RWPE2 (cell line): ENCODE data around the gene CLEC20A.

Experiments
- ATAC-seq: fragments of 200-7000 bp; cut with Tn5 transposase; 3 replicates; pipeline ENCODE4 v1.9.1; 2021; ENCODE audit warnings: low read depth
- DNase-seq: peaks from one replicate; pipeline ENCODE4 v3.0.0-alpha.2; 2020; ENCODE audit warnings: low spot score
- H3K27ac ChIP-seq: fragments of 450-650 bp; 2 replicates; pipeline ENCODE4 v1.5.1; 2017; ENCODE audit warnings: mild to moderate bottlenecking; ENCODE audit not compliant: poor library complexity, severe bottlenecking
- H3K27me3 ChIP-seq: fragments of 250-450 bp; sonication (Bioruptor Pico); 2 replicates; pipeline ENCODE4 v1.5.1; 2021; ENCODE audit warnings: mild to moderate bottlenecking, moderate library complexity; ENCODE audit not compliant: insufficient read depth, poor library complexity, severe bottlenecking
- H3K36me3 ChIP-seq: fragments of 250-450 bp; sonication (Bioruptor Pico); 2 replicates; pipeline ENCODE4 v1.5.1; 2020; ENCODE audit warnings: low read depth, mild to moderate bottlenecking, moderate library complexity
- H3K4me1 ChIP-seq: fragments of 250-450 bp; sonication (Bioruptor Pico); 2 replicates; pipeline ENCODE4 v1.5.1; 2021; ENCODE audit warnings: mild to moderate bottlenecking, moderate library complexity; ENCODE audit not compliant: insufficient read depth, poor library complexity, severe bottlenecking
- H3K4me3 ChIP-seq: fragments of 250-450 bp; sonication (Bioruptor Pico); 2 replicates; pipeline ENCODE4 v1.5.1; 2021; ENCODE audit warnings: mild to moderate bottlenecking, moderate library complexity; ENCODE audit not compliant: severe bottlenecking
- H3K9me3 ChIP-seq: fragments of 250-450 bp; sonication (Bioruptor Pico); 2 replicates; pipeline ENCODE4 v1.5.1; 2021; ENCODE audit warnings: mild to moderate bottlenecking, moderate library complexity; ENCODE audit not compliant: severe bottlenecking
- CTCF ChIP-seq: fragments of 450-650 bp; IDR thresholded peaks from one replicate; pipeline ENCODE4 v1.5.1; 2017; ENCODE audit warnings: mild to moderate bottlenecking, moderate library complexity; ENCODE audit not compliant: poor library complexity, severe bottlenecking

The CLEC20A gene

GRCh38 chr1:178477841-178478240, 18.9 kb downstream of the CLEC20A start:
- H3K9me3 ChIP-seq = no peaks in the 10 kb centered on the region
- no peaks in the 10 kb centered on the region for H3K27me3 ChIP-seq
- no peak overlapping the region for H3K27ac ChIP-seq
- DNase-seq (no peak), ATAC-seq (no peak)
- H3K36me3 ChIP-seq = peaks cover 18% of the 10 kb centered on the region
- no peak for TF ChIP-seq CTCF
- no peaks in the 10 kb centered on the region for H3K4me1 ChIP-seq
- no peak overlapping the region for H3K4me3 ChIP-seq

- H3K27me3 ChIP-seq = no peaks in the 10 kb centered on the region
- no peak for TF ChIP-seq CTCF
These were observed 19.4 kb downstream of the CLEC20A start for GRCh38 chr1:178477373-178477772.

GRCh38 chr1:178472531-178472930, 24.2 kb downstream of the CLEC20A start:
- Histone ChIP-seq H3K36me3 (peaks cover 30% of the 10 kb centered on the region), H3K4me1 (peaks cover 11% of the 10 kb centered on the region), H3K4me3 (no peak overlapping the region), H3K27ac (no peak overlapping the region), H3K27me3 (no peaks in the 10 kb centered on the region), H3K9me3 (no peaks in the 10 kb centered on the region)
- ATAC-seq = no peak
- no peak for DNase-seq
- TF ChIP-seq CTCF = no peak

More at GRCh38 chr1:178477373-178477772, 19.4 kb downstream of the CLEC20A start:
- no peaks in the 10 kb centered on the region for H3K4me1 ChIP-seq
- DNase-seq = no peak
- H3K4me3 ChIP-seq = no peak overlapping the region
- H3K27ac ChIP-seq = no peak overlapping the region
- no peak for ATAC-seq
- no peaks in the 10 kb centered on the region for H3K9me3 ChIP-seq
- H3K36me3 ChIP-seq = peaks cover 18% of the 10 kb centered on the region

GRCh38 chr1:178470411-178470960, 26.3 kb downstream of the CLEC20A start:
- DNase-seq (no peak), ATAC-seq (peak; percentile 97)
- Histone ChIP-seq H3K36me3 (peaks cover 48% of the 10 kb centered on the region), H3K4me3 (no peak overlapping the region), H3K4me1 (peaks cover 11% of the 10 kb centered on the region), H3K9me3 (no peaks in the 10 kb centered on the region), H3K27ac (peak overlapping the region; percentile 26), H3K27me3 (no peaks in the 10 kb centered on the region)
- no peak for TF ChIP-seq CTCF

- no peak overlapping the region for H3K4me3 ChIP-seq
- H3K4me1 ChIP-seq = peaks cover 18% of the 10 kb centered on the region
- no peak for ATAC-seq
- H3K36me3 ChIP-seq = peaks cover 41% of the 10 kb centered on the region
- no peaks in the 10 kb centered on the region for H3K27me3 ChIP-seq
- H3K9me3 ChIP-seq = no peaks in the 10 kb centered on the region
- no peak for TF ChIP-seq CTCF
- no peak overlapping the region for H3K27ac ChIP-seq
- no peak for DNase-seq
These were observed 28.9 kb downstream of the CLEC20A start for GRCh38 chr1:178467837-178468236.
